DND-41 (cell line): Measurements from ENCODE around the gene OR6V1.

Source experiments
- ATAC-seq: fragments of 200-7000 bp; cut with Tn5 transposase; 3 replicates; pipeline ENCODE4 v1.9.1; 2021; ENCODE audit warnings: low read depth; ENCODE audit not compliant: insufficient read depth
- DNase-seq: peaks from one replicate; pipeline ENCODE4 v3.0.0-alpha.2; 2020
- H2AFZ ChIP-seq: 2 replicates; pipeline ENCODE4 v1.6.0; 2012; ENCODE audit warnings: low read depth, low read length
- H3K27ac ChIP-seq: 2 replicates; pipeline ENCODE4 v1.5.1; 2012; ENCODE audit warnings: low read length, inconsistent platforms
- H3K27me3 ChIP-seq: fragments of 200-600 bp; sonication (generic); 2 replicates; pipeline ENCODE4 v1.6.0; 2012; ENCODE audit warnings: low read length, mild to moderate bottlenecking, inconsistent platforms; ENCODE audit not compliant: insufficient read depth, poor library complexity
- H3K36me3 ChIP-seq: 2 replicates; pipeline ENCODE4 v1.5.1; 2012; ENCODE audit warnings: low read length, inconsistent platforms; ENCODE audit not compliant: insufficient read depth
- H3K4me1 ChIP-seq: 2 replicates; pipeline ENCODE4 v1.5.1; 2012; ENCODE audit warnings: mild to moderate bottlenecking, low read length; ENCODE audit not compliant: insufficient read depth
- H3K4me2 ChIP-seq: 2 replicates; pipeline ENCODE4 v1.6.0; 2012; ENCODE audit warnings: mild to moderate bottlenecking, moderate library complexity, low read length, inconsistent platforms; ENCODE audit not compliant: insufficient read depth
- H3K4me3 ChIP-seq, 2 experiments: fragments of 200-600 bp in 1 of 2; shearing (Covaris generic) in 1 of 2; 2 replicates each; pipeline ENCODE4 v1.5.1; 2012 to 2016; ENCODE audit warnings: inconsistent platforms in 2 of 2, low read length in 2 of 2, mild to moderate bottlenecking in 2 of 2, low read depth in 1 of 2, moderate library complexity in 1 of 2
- H3K79me2 ChIP-seq: 2 replicates; pipeline ENCODE4 v1.6.0; 2012; ENCODE audit warnings: low read length, inconsistent platforms; ENCODE audit not compliant: insufficient read depth
- H3K9ac ChIP-seq: 2 replicates; pipeline ENCODE4 v1.6.0; 2012; ENCODE audit warnings: low read depth, mild to moderate bottlenecking, inconsistent platforms, low read length, moderate library complexity
- H3K9me3 ChIP-seq: 2 replicates; pipeline ENCODE4 v1.5.1; 2012; ENCODE audit warnings: low read length, moderate library complexity, mild to moderate bottlenecking, inconsistent platforms; ENCODE audit not compliant: insufficient read depth, severe bottlenecking
- H4K20me1 ChIP-seq: 2 replicates; pipeline ENCODE4 v1.6.0; 2012; ENCODE audit warnings: low read length; ENCODE audit not compliant: insufficient read depth
- CTCF ChIP-seq: IDR thresholded peaks from 2 replicates; pipeline ENCODE4 v1.5.1; 2012; ENCODE audit warnings: borderline replicate concordance, low read length, moderate library complexity, mild to moderate bottlenecking; ENCODE audit not compliant: poor library complexity, severe bottlenecking; ENCODE audit errors: extremely low read depth
- EZH2 ChIP-seq: IDR thresholded peaks from 3 replicates; pipeline ENCODE4 v1.6.1; 2012; ENCODE audit warnings: borderline replicate concordance, low read depth, mild to moderate bottlenecking, moderate library complexity, low read length, inconsistent platforms; ENCODE audit not compliant: severe bottlenecking

The OR6V1 gene

DNA sequence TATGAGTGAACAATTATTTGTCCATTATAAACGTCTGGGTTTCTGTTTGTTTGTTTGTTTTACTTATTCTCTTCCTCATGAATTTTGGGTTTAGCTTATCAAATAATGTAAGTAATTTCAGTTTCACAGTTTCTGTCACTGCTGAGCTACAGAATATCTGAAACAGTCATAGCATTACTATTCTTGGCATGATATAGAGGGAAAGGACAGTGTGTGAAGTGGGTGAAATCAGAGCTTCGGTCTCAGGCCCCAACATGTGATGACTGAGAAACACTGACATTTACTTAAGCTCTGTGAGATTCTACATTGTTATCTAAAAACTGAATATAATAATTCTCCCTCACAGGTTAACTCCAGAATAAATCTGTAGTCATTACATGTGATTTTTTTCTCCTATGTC lies 8.8 kb upstream of the OR6V1 start:
- no peak for ATAC-seq

GRCh38 chr7:143046426-143046851 lies 5.7 kb upstream of the OR6V1 start:
- TF ChIP-seq EZH2 (no peak), CTCF (no peak)
- H3K4me1 ChIP-seq: no peaks in the 10 kb centered on the region
- ATAC-seq: no peak
- no peak overlapping the region for H3K4me3 ChIP-seq
- H3K27ac ChIP-seq: no peak overlapping the region
- no peaks in the 10 kb centered on the region for H3K9me3 ChIP-seq
- H3K9ac ChIP-seq: no peak overlapping the region
- no peaks in the 10 kb centered on the region for H4K20me1 ChIP-seq
- no peaks in the 10 kb centered on the region for H3K79me2 ChIP-seq
- H2AFZ ChIP-seq: no peak overlapping the region
- H3K36me3 ChIP-seq: no peaks in the 10 kb centered on the region
- no peak for DNase-seq
- no peaks in the 10 kb centered on the region for H3K27me3 ChIP-seq
- no peak overlapping the region for H3K4me2 ChIP-seq

More for the DNA sequence above, 8.8 kb upstream of the OR6V1 start:
- H2AFZ ChIP-seq: no peak overlapping the region
- no peaks in the 10 kb centered on the region for H3K4me1 ChIP-seq
- no peaks in the 10 kb centered on the region for H4K20me1 ChIP-seq
- H3K79me2 ChIP-seq: no peaks in the 10 kb centered on the region
- H3K4me2 ChIP-seq: no peak overlapping the region
- TF ChIP-seq CTCF (no peak), EZH2 (no peak)
- H3K36me3 ChIP-seq: no peaks in the 10 kb centered on the region
- no peak overlapping the region for H3K4me3 ChIP-seq
- H3K9me3 ChIP-seq: no peaks in the 10 kb centered on the region
- H3K27ac ChIP-seq: no peak overlapping the region
- no peak overlapping the region for H3K9ac ChIP-seq
- DNase-seq: no peak
- no peaks in the 10 kb centered on the region for H3K27me3 ChIP-seq

GRCh38 chr7:143047326-143047725 lies 4.8 kb upstream of the OR6V1 start:
- DNase-seq (no peak), ATAC-seq (no peak)
- Histone ChIP-seq H3K4me3 (no peak overlapping the region), H2AFZ (no peak overlapping the region), H3K36me3 (no peaks in the 10 kb centered on the region), H3K9ac (no peak overlapping the region), H3K4me2 (no peak overlapping the region), H3K9me3 (no peaks in the 10 kb centered on the region), H3K4me1 (no peaks in the 10 kb centered on the region), H3K27me3 (no peaks in the 10 kb centered on the region), H3K27ac (no peak overlapping the region), H3K79me2 (no peaks in the 10 kb centered on the region), H4K20me1 (no peaks in the 10 kb centered on the region)
- no peak for TF ChIP-seq EZH2
- no peak for TF ChIP-seq CTCF

DNA sequence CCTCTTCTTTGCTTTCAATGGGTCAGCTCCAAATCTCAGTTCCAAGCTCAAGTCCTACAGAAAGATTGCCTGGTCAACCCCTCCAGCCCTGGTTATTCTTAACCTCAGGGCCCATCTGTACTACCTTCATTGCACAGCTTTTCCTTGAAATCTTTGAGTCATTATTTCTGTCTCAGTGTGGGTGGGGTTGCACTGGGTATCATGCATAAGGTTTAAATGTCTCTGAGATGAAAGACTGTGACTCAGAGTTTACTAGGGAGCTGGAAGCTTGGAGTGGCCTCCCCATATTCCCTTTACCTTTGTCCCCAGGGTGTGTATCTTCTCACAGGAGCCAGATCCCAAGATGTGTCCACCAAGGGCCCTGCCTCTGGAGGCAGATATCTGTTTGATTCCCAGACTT lies 3.3 kb upstream of the OR6V1 start:
- H3K79me2 ChIP-seq: no peaks in the 10 kb centered on the region
- no peak overlapping the region for H3K9ac ChIP-seq
- H3K27ac ChIP-seq: no peak overlapping the region
- H3K4me3 ChIP-seq: no peak overlapping the region
- H3K36me3 ChIP-seq: no peaks in the 10 kb centered on the region
- H3K27me3 ChIP-seq: no peaks in the 10 kb centered on the region
- no peak overlapping the region for H3K4me2 ChIP-seq
- H2AFZ ChIP-seq: no peak overlapping the region
- TF ChIP-seq EZH2: no peak
- no peak for TF ChIP-seq CTCF
- ATAC-seq (no peak), DNase-seq (no peak)
- H3K9me3 ChIP-seq: no peaks in the 10 kb centered on the region
- no peaks in the 10 kb centered on the region for H4K20me1 ChIP-seq
- H3K4me1 ChIP-seq: no peaks in the 10 kb centered on the region
